Fibroblast of lung (primary cell): ENCODE measurements around the gene NEK10.

Experiments
- CTCF ChIP-seq, 2 donors: IDR thresholded peaks in 1 of 2; conservative IDR thresholded peaks in 1 of 2; 1 replicate in 1 of 2; 2 replicates in 1 of 2; pipeline ENCODE4 v1.5.1; 2011 to 2012; ENCODE audit warnings: low read length in 2 of 2, control low read depth in 1 of 2, inconsistent platforms in 1 of 2, low read depth in 1 of 2, mild to moderate bottlenecking in 1 of 2
- EZH2 ChIP-seq: IDR thresholded peaks from 2 replicates; pipeline ENCODE4 v1.5.1; 2012; ENCODE audit warnings: low read length, control low read depth, mild to moderate bottlenecking; ENCODE audit errors: missing control alignments

- TF ChIP-seq EZH2 (no peak), CTCF (conservative IDR thresholded peaks at IDR 0.05 in 1 of 2, IDR thresholded peaks at IDR 0.05 in 1 of 2; ENCODE audit: low read depth in 1 of 2, low read length in 2 of 2) (no peak)
Measured at GRCh38 chr3:27275441-27275990, 93.7 kb downstream of the NEK10 start.
